NCI-H2029 (cell line): ENCODE data around the gene USPL1.
"Not testable (repeated sequence)": the region's sequence is repeated elsewhere in the genome, so short reads cannot be mapped to it uniquely, and the experiment has no call there.

Experiments used
- DNase-seq: peaks from one replicate; lab custom pipeline; 2025; lab: John Stamatoyannopoulos, UW

Gene USPL1

DNA sequence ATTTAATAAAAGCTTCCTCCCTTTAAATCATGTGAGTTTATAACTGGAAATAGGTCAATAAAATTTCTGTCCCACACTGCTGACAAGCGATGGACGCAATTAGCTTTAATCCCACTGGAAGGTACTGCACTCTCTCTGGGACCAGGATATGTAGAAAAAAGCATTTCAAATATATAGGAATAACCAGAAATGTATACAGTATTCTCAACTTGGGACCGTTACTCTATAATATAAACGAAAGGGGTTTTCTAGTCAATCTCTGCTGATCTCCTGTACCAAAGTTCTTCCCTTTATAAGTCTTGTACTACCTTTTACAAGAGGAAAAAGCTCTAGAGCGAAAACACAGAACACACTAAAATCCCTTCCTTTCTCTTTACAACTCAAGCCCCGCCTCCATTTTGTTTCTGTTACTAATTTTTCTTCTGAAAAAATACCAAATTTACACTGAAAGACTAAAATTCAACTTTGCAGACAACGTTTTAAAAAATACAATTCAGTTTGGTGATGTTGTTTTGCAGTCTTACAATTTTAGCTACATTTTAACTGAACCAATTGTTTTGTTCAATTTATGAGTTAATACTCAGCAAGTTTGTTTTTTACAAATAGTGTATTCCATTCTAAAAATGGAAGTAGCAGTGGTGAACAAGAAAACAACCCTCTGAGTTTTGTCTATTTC is 1.7 kb upstream of the USPL1 start:
- no peak for DNase-seq

DNA sequence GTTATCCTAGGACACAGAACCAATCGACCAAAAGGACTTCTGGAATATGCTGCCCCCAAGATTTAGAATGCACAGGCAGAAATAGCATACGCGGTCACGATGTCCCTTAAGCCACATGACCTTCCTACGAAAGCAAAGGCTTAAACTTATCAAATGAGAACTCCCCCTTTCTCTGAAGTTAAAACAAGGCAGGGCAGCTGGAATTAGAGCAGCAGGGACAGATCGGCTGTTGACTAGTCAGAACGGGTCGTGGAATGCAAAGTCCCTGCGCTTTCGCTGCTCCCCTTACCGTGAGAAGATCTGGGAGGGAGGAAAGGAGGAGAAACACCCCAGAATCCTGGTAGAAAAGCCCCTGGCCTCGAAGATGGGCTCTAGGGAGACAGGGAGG is 799 bp upstream of the USPL1 start:
- DNase-seq, result peak; percentile 4

DNA sequence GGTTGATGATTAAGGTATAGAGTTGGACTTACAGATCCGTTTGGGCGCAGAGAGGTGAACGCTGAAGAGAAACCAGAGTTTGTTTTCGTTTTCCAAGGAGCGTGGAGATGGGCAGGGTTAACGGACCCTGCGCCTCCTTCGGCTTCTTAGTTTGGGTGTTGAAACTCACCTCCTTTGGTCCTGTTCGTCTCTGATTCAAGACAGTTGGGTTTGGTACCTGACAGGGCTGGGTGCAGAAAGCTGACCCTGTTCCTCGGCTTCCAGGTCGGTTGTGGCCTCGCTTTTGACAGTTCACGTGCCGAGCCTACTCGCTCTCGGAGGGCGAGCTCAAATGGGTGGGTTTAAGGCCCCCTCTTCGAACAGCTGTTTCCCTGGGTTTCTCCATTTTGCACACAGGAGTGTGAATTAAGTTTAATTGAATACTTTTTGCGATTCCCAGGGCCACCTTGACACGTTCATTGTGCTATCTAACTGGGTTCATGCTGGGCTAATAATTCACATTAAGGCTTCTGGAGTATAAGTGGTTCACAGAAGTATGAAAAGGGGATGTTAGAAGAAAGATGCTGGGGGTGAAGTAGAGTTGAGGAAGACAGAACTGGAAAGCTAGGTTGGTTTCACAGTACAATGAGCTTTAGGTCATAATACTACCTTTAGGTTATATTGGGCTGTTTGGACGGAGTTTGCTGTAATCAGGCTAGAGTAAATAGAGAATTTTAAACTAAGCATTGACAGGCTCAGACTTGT is 638 bp downstream of the USPL1 start:
- peak; percentile 26 for DNase-seq

DNA sequence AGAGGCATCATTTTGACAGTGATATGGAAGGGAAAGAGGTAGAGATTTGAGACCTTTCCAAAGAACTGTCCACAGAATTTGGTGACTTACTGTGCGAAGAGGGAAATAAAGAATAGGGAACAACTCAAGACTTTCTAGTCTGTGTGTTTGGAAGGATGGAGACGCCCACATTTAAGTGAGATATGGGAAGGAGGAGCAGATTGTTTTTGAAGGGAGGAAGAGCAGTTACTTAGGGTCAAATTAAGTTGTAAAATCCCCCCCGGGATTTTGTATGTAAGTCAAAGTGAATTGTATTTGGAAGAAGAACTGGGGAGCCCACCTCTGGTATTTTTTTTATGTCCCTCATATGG is 1.2 kb downstream of the USPL1 start:
- DNase-seq, result no peak

DNA sequence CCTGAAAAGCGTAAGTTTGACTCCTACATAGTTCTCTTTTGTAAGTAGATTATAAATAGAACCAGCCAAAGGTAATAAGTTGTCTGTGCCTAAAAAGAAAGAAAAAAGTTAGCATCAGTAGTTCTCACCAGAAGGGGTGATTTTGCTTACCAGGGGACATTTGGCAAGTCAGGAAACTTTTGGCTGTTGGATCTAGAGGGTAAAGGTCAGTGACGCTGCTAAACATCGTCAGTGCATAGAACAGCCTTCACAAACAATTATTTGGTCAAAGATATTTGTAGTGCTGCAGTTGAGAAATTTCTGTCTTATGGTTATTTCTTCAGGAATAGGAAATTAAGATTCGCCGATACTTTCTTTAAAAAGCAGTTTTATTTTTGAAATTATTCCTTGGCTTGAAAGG is 2.0 kb downstream of the USPL1 start:
- no peak for DNase-seq

DNA sequence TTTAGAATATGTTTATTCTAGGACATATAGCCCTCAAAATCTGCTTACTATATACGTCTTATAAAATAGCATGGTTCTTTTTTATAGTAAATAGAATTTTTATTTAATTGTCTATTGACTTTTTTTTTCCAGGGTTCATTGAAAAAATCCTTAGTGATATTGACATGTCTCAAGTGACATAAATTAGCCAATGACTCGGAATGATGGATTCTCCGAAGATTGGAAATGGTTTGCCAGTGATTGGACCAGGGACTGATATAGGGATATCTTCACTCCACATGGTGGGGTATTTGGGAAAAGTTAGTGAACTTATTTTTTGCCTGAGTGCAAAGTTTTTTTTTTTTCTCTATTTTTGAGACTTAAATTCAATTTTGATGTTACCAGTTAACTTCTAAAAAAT is 3.2 kb downstream of the USPL1 start:
- no peak for DNase-seq

DNA sequence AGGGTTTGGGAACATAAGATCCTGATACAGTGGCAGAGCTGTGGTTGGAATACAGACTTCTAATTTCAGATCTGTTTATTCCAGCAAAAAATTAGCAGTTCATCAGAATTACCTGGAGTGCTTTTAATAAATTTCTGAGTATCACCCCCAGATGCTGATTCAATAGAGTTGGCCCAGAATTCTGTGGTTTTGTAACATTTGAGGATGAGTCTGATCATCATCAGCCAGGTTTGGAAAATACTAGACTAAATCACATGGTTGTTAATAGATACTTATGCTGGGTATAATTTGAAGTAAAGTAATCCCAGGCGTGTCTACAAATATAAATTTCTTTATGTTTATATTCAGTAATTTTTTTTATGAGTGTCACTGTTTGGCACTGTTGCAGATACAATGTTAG is 4.8 kb downstream of the USPL1 start:
- DNase-seq, result no peak

DNA sequence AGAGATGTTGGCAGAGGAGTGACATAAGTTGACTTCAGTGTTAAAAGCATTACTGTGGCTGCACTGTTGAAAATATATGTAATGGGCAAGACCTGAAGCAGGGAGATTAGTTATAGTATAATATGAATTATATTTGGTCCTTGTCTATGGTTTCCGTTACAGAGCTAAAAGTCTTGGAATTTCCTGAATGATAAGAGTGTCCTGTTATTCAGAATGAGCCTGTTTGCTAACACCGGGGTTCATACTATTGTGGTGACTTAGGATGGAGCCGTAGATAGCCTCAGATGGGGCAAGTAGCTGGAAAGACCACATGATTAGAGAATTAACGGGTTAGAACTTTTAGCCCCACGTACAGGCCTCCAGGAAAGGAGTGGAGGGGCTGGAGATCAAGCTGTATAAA is 5.7 kb downstream of the USPL1 start:
- no peak for DNase-seq

DNA sequence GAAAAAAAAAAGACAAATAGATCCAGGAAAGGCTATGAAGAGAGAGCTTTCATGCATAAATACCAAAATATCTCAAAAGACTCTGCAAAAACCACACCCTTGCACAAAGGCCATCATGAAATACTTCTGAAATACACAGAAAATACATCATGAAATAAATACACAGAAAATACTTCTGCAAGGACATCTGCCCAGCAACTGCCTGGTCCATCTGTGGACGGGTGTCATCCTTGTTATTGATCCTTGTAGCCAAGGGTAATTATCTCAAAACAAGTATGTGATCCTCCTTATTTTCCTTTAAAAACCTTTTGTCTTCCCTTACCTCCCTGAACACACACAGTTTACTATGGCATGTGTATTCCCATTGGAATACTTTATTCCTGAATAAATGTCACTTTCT is 6.9 kb downstream of the USPL1 start:
- no peak for DNase-seq

DNA sequence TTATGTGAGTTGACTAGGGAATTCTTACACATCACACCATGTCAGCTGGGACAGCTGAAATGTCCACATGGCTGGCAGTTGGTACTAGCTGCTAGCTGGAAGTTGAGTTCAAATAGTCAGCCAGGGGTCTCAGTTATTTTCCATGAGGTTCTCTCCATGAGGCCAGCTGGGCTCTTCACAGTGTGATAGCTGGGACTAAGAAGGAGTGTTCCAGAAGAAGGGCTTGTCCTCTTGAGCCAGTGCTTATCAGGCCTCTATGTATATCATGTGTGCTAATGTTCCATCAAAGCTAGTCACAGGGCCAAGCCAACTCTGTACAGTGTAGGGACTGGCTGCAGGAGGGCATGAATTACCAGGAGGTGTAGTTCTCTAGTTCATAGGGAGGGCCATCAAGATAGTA is 11.8 kb downstream of the USPL1 start:
- no peak for DNase-seq

DNA sequence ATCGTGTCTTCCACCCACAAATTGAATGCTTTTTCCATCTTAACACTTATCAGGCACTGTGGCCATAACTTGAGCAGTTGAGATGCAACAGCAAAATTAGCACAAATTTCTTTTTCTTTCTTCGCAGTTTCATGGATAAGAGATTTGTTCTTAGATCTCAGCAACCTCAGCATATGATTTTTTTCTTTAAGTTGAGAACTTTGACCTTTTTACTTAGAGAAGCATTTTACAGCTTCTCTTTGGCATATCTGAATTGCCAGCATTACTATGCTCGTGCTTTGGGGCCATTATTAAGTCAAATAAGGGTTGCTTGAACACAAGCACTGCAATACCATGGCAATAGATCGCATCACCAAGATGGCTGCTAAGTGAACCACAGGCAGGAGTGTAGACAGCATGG is 16.1 kb downstream of the USPL1 start:
- DNase-seq, result no peak

DNA sequence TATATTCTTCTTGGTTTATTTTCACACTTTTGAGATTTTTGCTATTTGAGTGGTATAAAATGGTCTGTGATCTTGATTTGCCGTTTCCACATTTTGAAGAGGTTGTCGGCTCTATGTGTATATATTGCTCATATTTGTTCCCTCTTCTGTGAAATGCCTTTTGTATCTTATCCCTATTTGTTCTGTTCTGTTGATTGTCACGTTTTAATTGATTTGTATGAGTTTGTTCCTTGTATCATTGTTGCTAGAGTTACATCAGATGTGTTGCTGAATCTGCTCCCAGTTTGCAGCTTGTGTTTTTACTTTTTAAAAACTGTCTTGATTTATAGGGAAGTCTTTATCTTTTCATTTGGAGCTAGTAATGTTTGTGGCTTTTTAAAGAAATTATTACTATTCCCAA is 17.1 kb downstream of the USPL1 start:
- no peak for DNase-seq

DNA sequence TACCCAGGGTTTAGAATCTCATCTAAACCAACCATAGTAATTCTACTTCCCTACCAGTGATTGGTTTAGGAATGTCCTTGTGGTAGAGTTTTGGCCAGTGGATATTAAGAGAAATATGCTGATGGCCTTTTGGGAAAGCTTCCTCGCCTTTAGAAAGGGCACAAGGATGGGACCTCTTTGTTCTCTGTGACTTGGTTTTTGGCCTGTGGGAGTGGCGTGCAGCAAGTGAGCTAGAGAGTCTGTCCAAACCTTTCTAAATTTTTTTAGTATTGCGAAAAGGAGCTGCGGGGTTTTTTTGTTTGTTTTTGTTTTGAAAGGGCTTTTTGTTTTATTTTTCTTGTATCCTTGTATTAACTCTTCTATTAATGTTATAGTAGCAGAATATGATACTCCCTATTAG is 20.6 kb downstream of the USPL1 start:
- DNase-seq, result no peak

DNA sequence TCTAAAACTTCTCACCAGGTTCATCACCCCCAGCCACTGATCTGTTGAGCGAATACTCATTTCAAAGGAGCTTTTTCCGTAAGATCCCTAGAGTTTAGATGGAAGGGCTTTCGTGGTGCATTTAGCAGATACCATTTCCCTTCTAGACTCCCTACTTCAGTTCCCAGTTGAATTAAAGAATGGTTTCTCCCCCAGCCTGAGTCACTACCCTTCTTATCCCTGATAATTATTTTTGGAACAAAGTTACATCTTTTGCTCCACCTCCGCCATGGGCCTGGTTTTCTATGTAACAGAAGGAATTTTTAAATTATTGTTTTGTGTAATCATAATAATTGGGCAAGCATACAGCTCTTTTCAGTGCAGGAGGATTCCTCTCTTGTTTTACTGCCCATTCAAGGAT is 22.0 kb downstream of the USPL1 start:
- DNase-seq, result no peak

DNA sequence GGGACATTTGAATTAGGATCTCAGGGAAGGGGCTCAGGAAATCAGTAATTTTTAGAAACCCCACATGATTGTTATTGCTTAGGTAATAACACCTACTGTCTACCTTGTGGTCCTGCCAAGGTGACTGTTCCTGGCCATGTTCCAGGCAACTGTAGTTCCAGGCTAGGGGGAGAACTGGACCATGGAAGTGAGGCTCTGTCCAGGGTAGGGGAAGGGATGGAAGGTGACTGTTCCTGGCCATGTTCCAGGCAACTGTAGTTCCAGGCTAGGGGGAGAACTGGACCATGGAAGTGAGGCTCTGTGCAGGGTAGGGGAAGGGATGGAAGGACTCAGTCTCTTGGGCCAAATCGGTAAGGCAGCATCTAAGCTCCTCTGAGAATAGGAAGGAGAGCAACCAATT is 23.5 kb downstream of the USPL1 start:
- not testable (repeated sequence) for DNase-seq

DNA sequence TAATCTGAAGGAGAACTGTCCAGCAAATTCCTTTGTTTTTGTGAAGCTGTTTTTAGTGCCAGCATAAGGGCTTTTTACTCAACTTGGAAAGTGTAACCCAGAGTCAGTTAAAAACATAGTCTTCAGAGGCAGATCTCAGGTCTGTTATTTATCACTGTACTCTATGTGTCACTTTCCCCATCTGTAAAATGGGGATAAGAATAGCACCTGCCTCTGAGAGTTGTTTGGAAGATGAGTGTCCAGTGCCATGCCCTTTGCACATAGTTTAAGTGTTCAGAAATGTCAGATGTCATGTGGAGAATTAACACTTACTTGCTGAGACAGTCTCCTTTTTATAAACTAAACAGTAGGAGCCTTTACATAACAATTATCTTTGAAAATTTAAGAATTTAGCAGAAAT is 27.9 kb downstream of the USPL1 start:
- no peak for DNase-seq

DNA sequence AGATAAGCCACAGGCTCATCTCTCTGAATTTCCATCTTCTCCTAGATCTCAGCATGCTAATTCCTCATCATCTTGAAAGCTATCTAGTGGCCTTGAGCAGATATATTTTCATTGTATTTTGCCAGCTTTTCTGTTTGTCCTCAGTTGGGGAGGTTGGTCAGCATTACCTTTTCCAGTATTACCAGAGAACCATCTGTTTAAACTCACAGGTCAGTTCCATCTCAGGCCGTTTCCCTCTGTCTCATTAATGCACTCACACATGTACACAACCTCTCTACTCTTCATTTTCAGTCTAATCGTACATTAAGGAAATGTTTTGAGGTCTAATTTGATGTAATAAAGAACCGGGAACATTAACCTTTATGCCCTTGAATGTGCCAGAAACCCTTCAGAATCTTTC is 29.7 kb downstream of the USPL1 start:
- DNase-seq, result no peak

DNA sequence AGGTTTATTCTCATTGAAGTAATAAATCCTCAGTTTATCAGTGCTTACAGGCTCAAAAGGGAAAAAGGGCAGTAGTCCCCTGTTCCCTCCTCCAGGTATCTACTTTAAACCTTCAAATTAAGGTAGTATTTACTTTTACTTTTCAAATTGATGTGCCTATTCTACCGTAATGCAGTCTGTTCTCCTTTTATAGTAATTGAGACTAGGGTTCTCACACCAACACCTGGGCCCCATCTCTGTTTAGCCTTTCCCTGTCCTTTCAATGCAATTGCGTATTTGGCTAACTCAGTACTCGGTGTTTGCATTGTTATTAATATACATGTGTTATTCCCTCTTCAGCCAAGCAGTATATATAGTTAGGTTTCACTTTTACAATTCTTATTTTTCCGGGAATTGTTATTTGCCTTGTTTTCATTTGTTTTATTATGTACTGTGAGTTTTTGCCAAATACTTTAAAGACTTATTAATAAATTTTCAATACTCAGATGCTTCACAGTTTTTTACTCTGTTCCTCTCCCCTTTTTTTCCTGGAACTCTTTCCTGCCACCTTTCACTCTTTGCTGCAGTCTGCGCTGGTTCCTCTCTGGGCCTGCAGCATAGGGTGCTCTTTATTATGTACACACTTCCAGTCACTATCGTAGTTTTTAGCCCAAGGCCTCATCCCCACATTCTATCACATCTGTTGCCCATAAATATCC is 30.3 kb downstream of the USPL1 start:
- no peak for DNase-seq

DNA sequence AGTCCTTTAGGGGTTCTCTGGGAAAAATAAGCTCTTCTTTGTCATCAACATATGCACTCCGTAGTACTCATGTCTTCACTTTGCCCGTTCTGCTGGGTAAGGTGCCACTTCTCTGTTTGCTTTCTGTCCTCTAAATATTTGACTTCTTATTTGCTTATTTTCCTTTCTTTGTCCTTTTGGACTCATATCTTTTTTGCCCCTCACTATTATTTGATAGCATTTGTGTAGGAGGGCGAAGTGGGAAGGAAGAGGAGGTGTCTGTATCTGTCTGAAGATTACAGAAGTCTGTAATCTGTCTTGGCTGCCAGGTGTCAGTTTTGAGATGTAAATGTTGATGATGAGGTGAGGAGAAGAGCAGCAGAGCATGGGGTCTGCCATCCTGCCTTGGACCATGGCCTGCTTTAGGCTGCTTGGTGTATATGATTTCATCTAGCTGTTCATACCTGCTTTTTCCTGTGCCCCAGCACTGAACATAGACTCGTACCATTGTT is 30.8 kb downstream of the USPL1 start:
- DNase-seq, result no peak

DNA sequence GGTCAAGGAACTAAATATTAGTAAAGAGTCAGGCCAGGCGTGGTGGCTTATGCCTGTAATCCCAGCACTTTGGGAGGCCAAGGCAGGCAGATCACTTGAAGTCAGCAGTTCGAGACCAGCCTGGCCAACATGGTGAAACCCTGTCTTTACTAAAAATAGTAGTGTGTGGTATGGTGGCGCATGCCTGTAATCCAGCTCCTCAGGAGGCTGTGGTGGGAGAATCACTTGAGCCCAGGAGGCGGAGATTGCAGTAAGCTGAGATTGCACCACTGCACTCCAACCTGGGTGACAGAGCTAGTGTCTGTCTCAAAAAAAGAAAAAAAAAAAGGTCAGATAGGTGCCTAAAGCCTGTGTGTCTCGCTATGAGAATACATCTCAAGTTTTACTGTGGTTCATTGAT is 33.9 kb downstream of the USPL1 start:
- DNase-seq, result not testable (repeated sequence)

DNA sequence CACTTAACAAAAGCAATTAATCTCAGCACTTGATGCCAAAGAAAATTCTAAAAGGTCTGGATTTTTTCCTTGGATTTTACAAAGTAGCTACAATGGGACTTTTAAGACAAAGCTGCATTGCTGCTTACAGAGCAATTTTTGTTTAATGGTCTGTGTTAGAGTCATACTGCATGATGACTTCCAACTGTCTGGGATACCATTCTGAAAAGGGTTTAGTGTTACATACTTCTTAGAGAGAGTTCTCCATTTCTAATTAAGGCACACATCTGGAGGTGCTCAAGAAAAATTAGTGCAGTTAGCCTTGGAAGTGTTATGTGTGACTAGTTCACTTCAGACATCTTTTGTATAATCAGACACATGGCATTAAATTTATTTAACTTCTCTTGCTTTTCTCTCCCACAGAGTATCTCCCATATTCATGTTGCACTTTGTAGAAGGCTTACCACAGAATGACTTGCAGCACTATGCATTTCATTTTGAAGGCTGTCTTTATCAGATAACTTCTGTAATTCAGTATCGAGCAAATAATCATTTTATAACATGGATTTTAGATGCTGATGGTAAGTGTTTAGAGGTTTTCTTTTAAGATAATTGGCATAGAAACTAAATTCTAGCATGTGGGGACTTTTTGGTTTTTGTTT is 35.1 kb downstream of the USPL1 start:
- no peak for DNase-seq

DNA sequence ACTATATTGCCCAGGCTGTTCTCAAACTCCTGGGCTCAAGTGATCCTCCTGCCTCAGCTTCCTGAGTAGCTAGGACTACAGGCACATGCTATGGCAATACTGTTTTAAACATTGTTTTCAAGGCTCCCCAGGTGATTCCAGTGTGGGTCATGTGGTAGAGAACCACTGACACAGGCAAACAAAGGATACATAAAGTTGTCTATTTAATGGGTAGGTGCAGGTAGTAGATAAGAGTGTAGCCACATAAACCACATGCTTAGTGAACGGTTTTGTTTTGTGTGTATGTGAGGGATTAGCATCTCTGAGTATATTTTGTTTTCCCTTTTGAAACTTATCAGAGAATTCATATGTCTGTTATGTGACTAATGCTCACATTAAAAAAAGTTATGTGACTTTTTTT is 36.7 kb downstream of the USPL1 start:
- DNase-seq, result no peak

DNA sequence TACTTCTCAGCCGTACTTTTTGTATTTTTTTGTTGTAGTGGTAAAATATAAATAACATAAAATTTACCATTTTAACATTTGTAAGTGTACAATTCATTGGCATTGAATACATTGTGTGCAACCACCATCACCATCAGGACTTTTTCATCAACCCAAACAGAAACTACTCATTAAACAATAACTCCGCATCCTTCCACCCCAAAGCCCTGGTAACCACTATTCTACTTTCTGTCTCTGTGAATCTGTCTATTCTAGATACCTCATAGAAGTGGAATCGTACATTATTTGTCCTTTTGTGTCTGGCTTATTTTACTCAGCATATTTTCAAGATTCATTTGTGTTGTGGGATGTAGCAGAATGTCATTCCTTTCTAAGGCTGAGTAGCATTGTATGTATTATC is 38.5 kb downstream of the USPL1 start:
- no peak for DNase-seq
